HG02981 (cell line): ENCODE measurements around the gene SSUH2.

Experiments used
- ATAC-seq: cut with Tn5 transposase; IDR thresholded peaks from one replicate; pipeline ENCODE4 v1.9.1; 2021; ENCODE audit warnings: mild to moderate bottlenecking, moderate library complexity; ENCODE audit not compliant: unreplicated experiment

SSUH2 gene

DNA sequence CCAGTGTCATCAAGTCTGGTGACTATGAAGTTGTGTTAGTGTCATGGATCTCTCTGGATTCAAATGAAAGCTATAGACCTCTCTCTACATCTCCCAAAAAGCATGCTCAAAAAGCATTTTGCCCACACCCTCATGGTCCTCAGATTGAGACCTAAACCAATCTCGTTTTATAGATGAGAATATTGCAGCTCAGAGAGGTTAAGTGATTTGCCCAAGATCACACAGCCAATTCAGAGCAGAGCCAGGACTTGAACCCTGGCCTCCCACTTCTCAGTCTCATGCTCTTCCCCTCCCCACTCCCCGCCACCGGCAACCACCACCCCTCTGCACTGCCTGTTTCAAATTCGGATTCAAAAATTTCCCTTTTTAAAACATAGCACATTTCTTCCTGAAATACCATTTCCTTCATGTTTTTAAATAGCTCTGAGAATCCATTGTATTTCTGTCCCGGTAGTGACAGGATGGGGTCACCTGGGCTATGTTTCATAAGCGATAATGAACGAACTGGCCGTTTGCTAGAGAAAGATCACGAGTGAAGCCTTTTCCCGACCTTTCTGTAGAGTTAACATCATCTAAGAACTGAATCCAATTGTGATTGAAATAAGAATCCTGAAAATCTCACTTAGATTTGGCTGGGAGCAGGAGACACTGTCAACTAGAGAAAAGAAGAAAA, 769 bp downstream of the SSUH2 start:
- no peak for ATAC-seq

DNA sequence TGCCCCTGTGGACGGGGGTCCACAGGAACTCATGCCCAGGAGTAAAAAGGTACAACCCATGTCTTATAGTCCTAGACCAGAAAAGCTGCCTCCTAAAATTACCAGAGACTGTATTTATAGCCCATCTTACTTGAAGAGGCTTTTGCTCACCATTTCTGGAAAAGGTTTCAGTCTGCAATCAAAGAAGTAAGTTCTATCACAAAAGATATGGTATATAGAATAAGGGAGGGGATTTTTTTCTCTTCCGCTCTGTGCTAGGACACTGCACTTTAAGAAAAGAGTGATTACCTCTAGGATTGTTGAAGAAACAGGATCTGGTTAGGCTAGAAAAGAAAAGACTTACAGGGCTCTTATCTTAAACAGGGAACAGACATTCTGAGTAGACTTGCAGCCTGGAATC, 2.6 kb downstream of the SSUH2 start:
- ATAC-seq = no peak

DNA sequence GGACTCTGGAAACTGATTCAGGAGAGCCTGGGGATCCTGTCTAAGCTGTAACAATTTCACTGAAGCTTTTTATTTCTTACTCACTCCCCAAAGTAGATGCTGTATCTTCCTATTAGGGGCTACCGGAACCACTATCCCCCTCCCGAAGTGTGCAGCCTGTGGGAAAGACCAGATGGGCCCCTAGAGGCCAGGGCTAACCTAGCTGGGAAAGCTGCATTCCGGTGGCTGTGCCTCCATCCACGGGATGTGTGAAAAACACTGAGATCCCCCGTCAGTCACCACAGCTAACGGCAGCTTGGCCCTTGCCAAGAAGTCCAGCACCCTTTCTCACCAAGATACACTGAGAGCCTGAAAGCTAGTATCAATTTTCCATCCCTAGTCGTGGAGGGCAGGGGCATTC, 3.1 kb downstream of the SSUH2 start:
- ATAC-seq = no peak

DNA sequence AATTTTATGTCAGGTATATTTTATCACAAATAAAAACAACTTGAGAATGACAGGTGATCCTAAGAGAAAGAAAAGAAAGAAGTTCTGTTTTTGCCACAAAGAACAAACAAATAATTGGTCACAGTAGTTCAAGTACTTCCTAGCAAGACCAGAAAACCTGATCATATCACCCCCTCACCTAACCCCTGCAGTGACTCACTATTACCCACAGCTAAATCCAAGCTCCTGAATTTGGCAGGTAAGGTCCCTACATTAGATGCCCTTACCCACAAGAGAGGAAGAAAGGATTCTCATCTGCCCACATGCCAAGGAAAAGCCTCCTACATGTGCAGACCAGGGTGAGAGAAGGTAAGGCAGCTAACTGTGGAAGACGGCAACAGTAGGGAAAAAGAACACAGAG, 4.4 kb downstream of the SSUH2 start:
- ATAC-seq = no peak

DNA sequence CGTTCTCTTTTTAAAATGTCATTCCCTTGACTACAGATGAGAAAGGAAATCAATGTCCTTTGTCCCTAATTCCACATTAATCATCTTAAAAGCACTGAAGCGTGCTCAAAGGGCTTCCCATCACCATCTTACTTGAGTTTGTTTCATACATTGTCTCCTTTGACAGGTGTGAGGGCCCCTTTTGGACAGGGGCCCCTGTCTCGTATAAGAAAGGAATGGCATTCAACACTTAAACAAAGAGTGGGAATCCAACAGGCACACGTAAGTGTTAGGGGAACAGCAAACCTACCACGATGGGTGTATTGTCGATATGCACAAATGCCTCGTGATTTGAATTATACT, 5.0 kb downstream of the SSUH2 start:
- ATAC-seq = no peak

DNA sequence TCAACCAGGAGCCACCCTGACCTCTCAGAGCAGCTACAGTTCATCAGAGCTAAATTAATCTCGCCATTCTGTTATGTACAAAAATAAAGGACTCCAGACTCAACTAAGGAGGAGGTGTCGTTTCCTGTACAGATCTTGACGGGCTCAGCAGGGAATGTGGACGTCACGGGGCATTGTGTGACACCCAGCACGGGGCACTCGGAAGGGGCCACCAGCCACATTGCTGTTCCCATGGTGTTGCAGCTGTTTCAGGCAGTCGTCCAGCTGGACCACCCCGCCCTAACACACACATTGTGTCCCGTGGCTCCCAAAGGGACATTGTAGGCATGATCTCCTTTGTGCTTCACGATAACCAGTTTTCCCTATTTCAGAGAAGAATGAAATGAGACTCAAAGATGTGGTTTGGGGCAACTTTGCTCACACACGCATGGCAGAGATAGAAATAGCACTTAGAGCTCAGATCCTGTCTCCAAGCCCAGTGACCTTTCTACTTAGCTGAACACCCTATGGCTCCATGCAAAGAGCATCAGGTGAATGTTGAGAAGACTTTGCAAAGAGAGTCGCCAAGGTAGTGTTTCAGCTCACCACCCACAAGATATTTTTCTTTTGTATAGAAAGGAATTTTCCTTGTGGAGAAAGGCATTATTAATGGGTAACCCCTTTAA, 5.5 kb downstream of the SSUH2 start:
- ATAC-seq = no peak

DNA sequence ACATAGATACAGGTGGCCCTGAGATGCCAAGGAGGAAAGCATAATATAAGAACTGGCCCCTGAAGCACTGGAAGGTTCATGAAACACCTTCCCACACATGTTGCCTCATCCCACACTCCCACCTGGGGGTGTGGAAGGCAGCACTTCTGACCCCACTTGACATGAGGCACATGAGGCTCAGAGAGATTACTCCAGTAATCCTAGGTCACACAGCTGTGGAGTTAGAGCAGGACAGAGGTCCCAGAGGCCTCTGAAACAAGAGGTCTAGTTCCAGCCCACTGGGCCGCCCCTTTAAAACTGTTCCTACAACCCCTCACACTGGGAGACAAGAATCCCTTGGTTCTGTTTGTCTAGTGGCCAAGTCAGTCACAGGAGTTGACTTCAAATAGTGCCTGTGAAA, 7.2 kb downstream of the SSUH2 start:
- ATAC-seq = no peak

DNA sequence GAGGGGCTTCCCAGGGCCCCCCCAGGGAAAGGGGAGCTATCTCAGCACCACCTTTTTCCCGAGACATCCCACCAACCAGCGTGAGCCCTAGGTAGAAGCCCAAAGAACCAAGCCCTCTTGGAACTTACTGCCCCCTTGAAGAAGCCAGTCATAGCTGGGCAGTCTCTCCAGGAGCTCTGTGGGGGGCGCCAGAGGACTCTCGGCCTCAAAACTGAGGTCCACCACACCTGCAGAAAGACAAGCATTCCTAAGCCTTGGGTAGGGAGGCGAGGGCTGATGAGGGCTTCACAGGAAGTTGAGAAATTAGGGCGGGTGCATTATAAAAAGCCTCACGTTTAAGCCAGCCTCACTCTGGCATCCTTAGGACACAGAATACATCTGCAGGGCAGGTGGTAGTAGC, 9.0 kb downstream of the SSUH2 start:
- no peak for ATAC-seq

DNA sequence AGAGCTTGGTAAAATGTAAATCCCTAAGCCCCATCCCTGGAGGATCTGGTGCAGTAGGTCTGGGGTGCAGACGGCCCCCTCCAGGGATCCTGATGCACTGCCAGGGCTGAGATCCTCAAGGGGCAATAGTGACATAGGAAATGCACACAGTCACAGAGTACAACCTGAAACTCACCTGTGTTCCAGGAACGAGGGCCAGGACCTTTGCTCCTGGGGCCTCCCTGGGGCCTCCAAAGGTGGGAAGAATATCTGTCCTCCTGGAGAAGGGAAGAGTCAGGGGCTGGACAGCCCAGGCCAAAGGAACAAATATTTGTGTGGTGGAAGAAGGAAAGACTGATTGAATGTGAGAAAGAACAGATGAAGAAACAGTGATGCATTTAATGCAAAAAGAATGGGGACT, 9.5 kb downstream of the SSUH2 start:
- no peak for ATAC-seq

DNA sequence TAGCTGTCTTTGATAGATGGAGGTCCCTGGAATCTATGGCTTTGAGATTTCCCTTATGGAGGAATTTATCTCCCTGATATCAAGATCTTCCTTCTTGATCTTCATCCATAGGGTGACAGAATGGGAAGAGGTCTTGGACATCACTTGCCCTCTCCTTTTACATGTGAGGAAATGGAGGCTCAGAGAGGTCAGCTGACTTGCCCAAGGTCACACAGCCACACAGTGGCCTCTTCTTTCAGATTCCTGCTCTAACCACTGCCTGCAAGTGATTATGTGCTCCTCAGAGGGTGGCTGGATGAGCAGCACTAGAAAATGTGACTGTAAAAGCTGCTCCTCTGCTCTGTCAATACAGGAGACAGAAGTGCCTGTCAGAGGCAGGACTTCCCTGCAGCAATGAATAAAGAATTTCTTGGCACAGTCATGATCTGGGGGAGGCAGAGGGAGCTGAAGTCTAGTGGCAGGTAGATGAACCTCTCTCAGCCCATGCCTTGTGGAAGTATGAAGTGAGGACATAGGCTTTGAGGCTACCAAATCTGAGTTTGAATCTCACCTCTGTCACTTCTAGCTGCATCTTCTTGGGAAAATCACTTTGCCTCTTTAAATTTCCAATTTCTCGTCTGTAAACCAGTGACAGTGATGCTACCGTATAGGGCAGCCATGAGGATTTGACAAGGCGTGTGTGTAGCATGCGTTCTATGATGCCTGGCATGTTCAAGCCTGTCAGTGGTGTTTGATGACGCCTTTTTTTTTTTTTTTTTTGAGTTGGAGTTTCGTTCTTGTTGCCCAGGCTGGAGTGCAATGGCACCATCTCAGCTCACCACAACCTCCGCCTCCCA, 12.0 kb downstream of the SSUH2 start:
- ATAC-seq = no peak

DNA sequence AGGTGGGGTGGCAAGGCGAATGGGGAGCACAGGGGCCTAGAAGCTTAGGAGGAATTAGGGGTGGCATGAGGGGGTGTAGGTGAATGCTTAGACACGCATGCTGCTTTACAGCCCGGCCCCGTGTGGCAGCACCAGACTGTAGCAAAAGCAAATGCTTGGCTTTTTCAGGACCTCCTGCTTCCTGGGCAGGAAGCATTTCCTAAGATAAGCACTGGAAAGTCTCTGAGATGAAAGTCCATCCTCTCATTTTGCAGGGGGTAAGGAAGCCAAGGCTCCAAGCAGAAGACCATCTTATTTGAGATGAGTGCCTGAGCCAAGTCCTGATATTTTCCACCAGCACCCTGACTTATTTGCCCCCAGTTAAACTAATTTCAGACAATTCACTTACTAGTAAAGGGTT, 12.9 kb downstream of the SSUH2 start:
- no peak for ATAC-seq

DNA sequence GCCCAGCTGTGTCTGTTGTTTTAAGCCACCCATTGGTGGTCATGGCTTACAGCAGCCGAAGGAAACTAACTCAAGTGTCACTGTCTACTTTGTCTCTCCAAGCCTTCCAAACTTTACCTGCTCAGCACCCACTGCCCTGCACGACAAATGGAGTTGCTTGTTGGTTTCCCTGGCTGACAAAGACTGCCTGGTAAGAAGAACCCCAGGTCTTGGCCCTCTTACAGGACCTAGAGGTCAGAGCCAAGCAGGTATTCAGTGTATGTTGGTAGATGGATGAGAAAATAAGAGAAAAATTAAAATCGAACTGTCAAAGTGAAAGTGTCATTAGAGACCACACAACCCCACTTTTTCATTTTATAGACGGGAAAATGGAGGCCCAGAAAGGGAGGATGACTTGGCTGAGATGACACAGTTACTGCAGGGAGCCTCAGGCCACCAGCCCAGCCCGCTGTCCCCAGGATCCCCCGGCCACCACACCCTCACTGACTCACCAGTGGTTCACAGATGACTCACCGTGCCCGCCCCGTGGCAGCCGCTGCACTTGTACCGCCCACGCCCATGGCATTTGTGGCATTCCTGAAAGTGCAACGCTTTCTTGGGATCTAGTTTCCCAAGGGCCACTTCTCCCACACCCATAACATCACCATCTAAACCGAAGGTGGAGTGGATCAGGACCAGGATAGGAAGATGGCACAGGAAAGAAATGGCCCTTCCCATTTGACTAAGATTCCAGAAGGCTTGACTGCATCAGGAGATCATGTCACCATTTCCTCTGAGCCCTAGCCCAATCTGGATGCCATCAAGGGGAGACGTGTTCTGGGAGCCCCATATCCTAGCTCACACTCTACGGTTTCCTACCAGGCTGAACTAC, 15.2 kb downstream of the SSUH2 start:
- ATAC-seq = peak; percentile 69

DNA sequence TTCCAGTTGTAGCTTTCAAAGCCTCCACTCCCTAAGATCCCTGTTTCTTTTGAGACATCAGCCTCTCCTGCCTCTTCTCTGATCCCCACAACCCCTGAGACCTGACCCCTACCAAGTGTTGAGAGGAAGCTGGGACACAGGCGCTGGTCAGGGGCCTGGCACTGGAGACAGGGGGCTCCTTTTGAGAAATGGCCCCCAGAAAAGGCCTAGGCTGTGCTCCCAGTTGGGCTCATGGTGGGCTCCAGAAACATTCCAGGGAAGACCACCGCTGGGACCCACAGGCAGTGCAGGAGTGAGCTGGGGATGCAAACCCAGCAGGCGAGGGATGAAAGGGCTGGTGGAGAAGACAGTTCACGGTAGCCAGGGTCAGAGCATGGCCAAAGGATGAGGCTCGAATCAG, 16.6 kb downstream of the SSUH2 start:
- no peak for ATAC-seq

DNA sequence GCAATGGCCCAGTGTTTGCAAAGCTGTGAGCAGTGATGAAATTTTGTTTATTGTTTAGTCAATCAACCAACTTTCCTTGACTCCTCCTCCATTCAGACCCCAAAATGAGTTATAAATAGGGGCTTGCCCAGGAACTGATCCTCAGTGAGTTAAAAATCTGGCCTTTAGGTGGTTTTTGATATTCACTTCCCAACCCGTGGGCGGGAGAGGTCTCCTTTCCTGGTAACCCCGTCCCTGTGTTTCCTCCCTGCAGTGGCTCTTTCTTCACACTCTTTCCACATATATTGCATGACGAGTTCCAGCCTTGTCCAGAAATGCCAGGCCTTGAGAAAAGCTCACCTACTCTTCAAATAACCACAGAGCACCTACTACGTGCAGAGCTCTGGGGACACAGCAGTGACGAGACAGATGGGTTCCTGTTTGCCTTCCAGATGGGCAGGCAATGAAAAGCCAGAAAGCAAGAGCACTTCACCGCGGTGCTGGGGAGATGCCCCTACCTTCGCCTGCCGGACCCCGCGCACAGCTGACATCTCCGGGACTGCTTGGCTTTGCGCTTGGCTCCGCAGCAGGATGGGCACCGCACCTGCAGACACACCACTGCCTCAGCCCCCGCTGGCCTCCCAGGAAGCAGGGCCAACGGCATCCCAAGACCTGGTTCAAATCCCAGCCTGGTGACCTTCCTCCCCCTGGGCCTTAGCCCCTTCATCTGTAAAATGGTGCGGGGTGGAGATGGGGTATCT, 17.2 kb downstream of the SSUH2 start:
- no peak for ATAC-seq

DNA sequence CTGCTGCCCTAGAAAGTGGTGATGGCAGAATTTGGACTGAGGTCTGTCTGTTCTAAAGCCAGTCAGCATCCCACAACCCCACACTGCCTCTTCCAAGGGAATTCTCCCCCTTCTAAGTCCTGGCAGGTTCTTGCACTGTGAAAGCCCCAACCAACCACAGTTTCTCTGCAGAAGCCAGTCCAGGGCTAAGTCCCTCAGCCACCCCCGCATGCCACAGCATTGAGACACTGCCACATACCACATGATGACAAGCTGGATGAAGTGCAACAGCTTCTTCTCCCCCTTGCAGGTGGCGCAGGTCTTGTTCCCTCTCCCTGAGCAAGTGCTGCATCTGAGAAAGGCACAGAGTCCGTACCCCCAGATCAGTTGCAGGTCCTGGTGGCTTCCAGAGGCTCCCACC, 18.6 kb downstream of the SSUH2 start:
- ATAC-seq = no peak

DNA sequence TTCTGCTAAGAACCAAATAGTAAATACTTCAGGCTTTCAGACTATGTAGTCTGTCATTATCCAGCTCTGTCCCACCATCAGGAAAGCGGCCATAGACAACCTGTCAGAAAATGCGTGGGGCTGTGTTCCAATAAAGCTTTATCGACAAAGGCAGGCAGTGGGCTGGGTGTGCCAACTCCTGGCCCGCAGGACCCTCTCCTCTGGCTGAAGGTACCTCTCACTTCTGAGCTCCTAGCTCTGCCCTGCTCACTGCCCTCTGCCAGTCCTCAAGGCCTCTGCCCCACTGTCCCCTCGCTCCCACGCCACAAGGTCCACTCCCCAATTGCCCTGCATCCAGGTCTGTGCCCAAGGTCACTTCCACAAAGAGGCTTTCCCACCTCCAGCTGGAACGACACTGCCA, 20.0 kb downstream of the SSUH2 start:
- ATAC-seq = no peak

DNA sequence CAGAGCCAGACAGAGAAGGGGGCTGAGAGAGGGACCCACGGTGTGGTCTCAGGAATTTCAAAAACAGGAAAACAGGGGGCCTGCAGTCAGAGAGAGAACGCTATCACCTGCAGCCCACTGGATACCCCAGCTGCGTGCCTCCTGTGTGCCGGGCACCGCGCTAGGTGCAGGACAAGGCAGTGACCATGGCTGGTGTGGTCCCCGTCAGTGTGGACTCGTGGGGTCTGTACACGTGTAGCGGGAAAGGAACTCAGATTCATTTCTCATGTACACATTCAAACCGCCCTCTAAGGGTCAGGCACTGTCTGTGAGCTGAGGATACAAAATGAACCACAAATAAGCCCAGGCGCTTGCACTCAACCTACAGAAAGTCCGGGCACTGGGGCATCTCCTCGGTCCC, 20.9 kb downstream of the SSUH2 start:
- ATAC-seq = no peak

DNA sequence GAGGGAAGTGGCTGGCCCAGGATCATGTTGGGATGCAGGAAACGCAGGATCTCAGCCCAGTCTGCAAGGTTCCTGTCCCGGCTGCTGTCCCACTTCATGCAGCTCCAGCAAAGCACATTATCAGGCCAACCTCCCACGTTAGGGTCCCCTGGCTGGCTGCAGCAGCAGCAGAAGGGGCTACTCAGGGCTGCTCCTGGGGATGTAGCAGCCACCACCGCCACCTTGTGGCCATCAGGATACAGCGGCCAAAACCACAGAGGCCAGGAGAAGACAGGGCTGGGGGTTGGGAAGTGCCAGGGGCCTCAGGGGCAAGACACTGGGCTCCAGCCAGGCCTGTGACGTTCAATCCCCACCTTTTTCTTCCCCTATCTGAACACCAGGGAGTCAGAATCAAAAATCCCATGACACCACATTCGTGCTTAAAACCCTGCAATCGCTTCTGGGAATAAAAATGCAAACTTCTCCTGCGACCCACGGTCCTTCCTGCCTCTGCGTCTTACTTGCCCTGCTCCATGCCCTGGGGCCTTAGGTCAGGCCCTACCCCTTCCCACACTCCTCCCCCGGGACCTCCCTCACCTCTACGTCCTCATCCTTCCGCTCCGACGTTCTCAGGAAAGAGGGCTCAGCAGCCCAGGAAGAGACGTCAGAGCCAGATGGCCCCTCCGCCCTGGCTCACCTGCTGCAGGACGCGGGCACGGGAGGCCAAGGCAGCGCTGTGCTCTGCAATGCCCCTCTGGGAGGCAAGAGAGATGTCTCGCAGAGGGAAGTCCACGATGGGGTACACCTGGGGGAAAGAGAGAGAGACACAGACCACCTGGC, 21.5 kb downstream of the SSUH2 start:
- peak; percentile 89 for ATAC-seq

DNA sequence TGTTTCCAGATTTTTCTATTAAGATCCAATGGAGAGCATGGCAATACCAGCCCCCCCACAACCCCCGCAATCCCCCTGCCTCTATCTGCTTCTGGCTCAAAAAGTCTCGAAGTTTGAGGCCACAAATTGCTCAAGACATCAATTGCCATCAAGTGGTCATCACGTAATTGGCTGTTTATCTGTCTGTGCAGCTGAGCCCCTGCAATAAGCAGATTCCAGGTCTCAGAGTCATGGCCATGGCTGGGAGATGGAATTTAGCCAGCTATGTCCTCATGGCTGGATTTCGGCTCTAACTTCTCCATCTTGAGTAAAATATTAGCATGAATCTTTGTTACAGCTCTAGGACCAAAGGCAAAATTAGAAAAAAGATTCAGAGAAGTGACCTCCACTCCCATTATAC, 22.7 kb downstream of the SSUH2 start:
- no peak for ATAC-seq

DNA sequence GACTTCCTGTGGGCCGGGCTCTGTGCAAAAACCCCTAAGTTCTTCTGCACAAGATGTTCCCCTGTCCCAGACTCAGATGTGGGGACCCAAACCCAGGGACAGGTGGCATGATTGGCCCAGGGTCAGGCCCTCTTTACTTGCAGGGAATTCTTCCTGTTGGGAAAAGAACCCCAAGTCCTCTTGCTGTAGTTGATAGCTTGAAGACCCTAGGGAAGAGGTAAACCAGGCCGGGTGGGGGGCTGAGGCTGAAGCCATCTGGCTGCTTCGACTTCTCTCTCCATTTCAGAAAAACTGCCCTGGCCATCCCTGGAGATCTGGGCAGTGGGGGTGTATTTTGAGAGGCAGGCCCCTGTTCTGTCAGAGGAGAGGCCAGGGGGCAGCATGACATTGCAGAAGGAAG, 23.5 kb downstream of the SSUH2 start:
- ATAC-seq = no peak
